Upper lobe of left lung (tissue), 6 donors: ENCODE data around the gene EXOSC1. TPM values are rescaled to one million over a fixed set of nuclear protein-coding genes. Genes with fewer than 3 reads are reported as not detected.
A peak's percentile ranks its signal among the peaks of the same experiment; 100 is the strongest.

Experiments
- ATAC-seq, 2 donors: fragments of 200-7000 bp; cut with Tn5 transposase; one replicate each; pipeline ENCODE4 v1.9.1; 2022; ENCODE audit warnings: mild to moderate bottlenecking in 2 of 2, moderate library complexity in 2 of 2; ENCODE audit not compliant: low FRiP score in 2 of 2
- DNase-seq, 2 donors: peaks; one replicate each; pipeline ENCODE4 v3.0.0-alpha.2; 2019 to 2020
- H3K27ac ChIP-seq, 4 donors: fragments of 200-600 bp; sonication (generic); one replicate each; pipeline ENCODE4 v1.5.1; 2016 to 2019
- H3K27me3 ChIP-seq, 4 donors: fragments of 200-600 bp; sonication (generic); one replicate each; pipeline ENCODE4 v1.5.1; 2017 to 2019
- H3K36me3 ChIP-seq, 4 donors: fragments of 200-600 bp; sonication (generic); one replicate each; pipeline ENCODE4 v1.5.1; 2016 to 2019
- H3K4me1 ChIP-seq, 4 donors: fragments of 200-600 bp; sonication (generic); one replicate each; pipeline ENCODE4 v1.5.1; 2018 to 2019
- H3K4me3 ChIP-seq, 4 donors: fragments of 200-600 bp; sonication (generic); one replicate each; pipeline ENCODE4 v1.5.1; 2017 to 2019; ENCODE audit warnings: mild to moderate bottlenecking in 2 of 4, moderate library complexity in 1 of 4
- H3K9me3 ChIP-seq, 4 donors: fragments of 200-600 bp; sonication (generic); one replicate each; pipeline ENCODE4 v1.5.1; 2018 to 2019
- CTCF ChIP-seq, 6 experiments: fragments of 450-650 bp in 4 of 6; fragments of 200-600 bp in 2 of 6; sonication (generic) in 2 of 6; IDR thresholded peaks; one replicate each; pipeline ENCODE4 v1.5.1; 2016 to 2019; ENCODE audit warnings: antibody characterized with exemption in 6 of 6
- EP300 ChIP-seq, 4 donors: sonication (generic); formaldehyde crosslinking; IDR thresholded peaks; one replicate each; pipeline ENCODE4 v1.5.1; 2017; ENCODE audit warnings: antibody characterized with exemption in 4 of 4, control low read depth in 2 of 4
- POLR2A ChIP-seq, 4 donors: fragments of 450-650 bp; IDR thresholded peaks; one replicate each; pipeline ENCODE4 v1.5.1; 2016 to 2017; ENCODE audit warnings: antibody characterized with exemption in 4 of 4, mild to moderate bottlenecking in 2 of 4
- POLR2AphosphoS5 ChIP-seq, 2 donors: sonication (generic); formaldehyde crosslinking; IDR thresholded peaks; one replicate each; pipeline ENCODE4 v1.5.1; 2017; ENCODE audit warnings: antibody characterized with exemption in 2 of 2
- WGBS, 2 donors: methylation state at CpG; one replicate each; pipeline ENCODE4 v1.1.5; 2017 to 2018; 5-methylcytosine and 5-hydroxymethylcytosine counted together
- total RNA-seq, 6 donors: library from RNA; depleted of rRNA in 4 of 6; stranded (reverse); fragments of >200 nt in 4 of 6; gene quantifications; one replicate each; pipeline versions ENCODE4 v1.1.0 to v1.2.1, GENCODE V29; 2016 to 2021
- donor health status: DM: no; HTN: no; CAD: no; lungs with moderate emphysema.
- donor health status: DM: no; HTN: yes; CAD: no; lungs with severe emphysema.

EXOSC1 gene
- total RNA-seq, 6 donors from 2014 or later = 19.5 to 30.4 (median 28.1) TPM

GRCh38 chr10:97459933-97460332 lies 14.1 kb upstream of the EXOSC1 start:
- 83 to 96% methylated on average over 7 of the region's 7 CpGs for WGBS, 2 donors
- H3K9me3 ChIP-seq = no peaks in the 10 kb centered on the region
- peaks cover 42 to 99% (median 80%) of the 10 kb centered on the region in 4 donors for H3K36me3 ChIP-seq
- peaks cover 0 to 21% (median 13%) of the 10 kb centered on the region in 4 donors for H3K4me1 ChIP-seq
- TF ChIP-seq POLR2AphosphoS5 (IDR thresholded peaks at IDR 0.05) (no peak), CTCF (IDR thresholded peaks at IDR 0.05) (no peak), EP300 (IDR thresholded peaks at IDR 0.05) (no peak), POLR2A (IDR thresholded peaks at IDR 0.05) (no peak)
- no peaks in the 10 kb centered on the region for H3K27me3 ChIP-seq
- no peak overlapping the region for H3K27ac ChIP-seq
- no peak overlapping the region for H3K4me3 ChIP-seq
- DNase-seq (no peak), ATAC-seq (no peak)

DNA sequence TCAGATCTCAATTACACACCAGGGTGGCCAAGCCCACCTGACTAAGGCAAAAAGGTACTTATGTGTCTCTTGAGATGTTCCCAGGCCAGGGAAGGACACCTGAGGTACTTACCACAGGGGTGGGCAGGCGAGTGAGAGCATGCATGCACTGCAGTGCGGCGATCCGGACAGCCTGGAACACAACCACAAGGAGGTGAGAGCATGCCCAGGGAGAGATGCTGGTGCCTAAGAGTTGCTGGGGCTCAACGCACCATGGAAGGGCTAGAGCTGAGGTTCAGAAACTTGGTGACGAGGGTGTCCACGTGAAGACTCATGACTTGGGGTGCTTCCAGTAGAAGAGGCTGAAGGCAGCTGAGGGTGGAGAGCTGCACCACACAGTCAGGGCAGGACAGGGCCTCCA lies 13.3 kb upstream of the EXOSC1 start:
- Histone ChIP-seq H3K36me3 (peaks cover 42 to 96% (median 77%) of the 10 kb centered on the region in 4 donors), H3K4me1 (peaks cover 0 to 21% (median 15%) of the 10 kb centered on the region in 4 donors), H3K4me3 (no peak overlapping the region), H3K9me3 (no peaks in the 10 kb centered on the region), H3K27ac (peak overlapping the region in 1 of 4 donors; percentile 14), H3K27me3 (no peaks in the 10 kb centered on the region)
- no peak for DNase-seq
- ATAC-seq = no peak
- WGBS, 2 donors = 89 to 94% methylated on average over 7 of the region's 7 CpGs
- TF ChIP-seq CTCF (IDR thresholded peaks at IDR 0.05) (no peak), POLR2A (IDR thresholded peaks at IDR 0.05) (no peak), POLR2AphosphoS5 (IDR thresholded peaks at IDR 0.05) (no peak), EP300 (IDR thresholded peaks at IDR 0.05) (no peak)

DNA sequence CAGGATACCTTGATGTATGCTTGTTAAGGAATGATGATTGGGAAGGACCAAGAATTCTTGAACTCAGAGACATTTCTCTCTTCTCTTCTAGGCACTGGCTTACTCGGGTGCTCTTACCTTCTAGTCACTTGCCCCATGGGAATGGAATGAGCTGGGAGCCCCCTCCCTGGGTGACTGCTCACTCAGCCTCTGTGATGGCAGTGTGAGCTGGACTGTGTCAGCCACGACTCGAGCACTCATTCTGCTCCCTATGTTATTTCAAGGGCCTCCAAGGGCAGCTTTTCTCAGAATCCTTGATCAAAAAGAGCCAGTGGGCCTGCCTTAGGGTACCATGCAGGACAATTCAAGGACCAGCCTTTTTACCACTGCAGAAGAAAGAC lies 10.9 kb upstream of the EXOSC1 start:
- peak in 1 of 4 donors; percentile 8 for TF ChIP-seq POLR2A (IDR thresholded peaks at IDR 0.05)
- no peak for TF ChIP-seq POLR2AphosphoS5 (IDR thresholded peaks at IDR 0.05)
- no peak for TF ChIP-seq EP300 (IDR thresholded peaks at IDR 0.05)
- H3K9me3 ChIP-seq = no peaks in the 10 kb centered on the region
- H3K27me3 ChIP-seq = no peaks in the 10 kb centered on the region
- ATAC-seq (no peak), DNase-seq (no peak)
- H3K27ac ChIP-seq = no peak overlapping the region
- no peak overlapping the region for H3K4me3 ChIP-seq
- H3K36me3 ChIP-seq = peaks cover 29 to 96% (median 74%) of the 10 kb centered on the region in 4 donors
- WGBS, 2 donors = 83 to 86% methylated on average over 3 of the region's 3 CpGs
- peaks cover 0 to 14% (median 12%) of the 10 kb centered on the region in 4 donors for H3K4me1 ChIP-seq

GRCh38 chr10:97456034-97456685 lies 10.4 kb upstream of the EXOSC1 start:
- Histone ChIP-seq H3K27me3 (no peaks in the 10 kb centered on the region), H3K27ac (peak overlapping the region in 1 of 4 donors; percentile 31), H3K4me1 (peaks cover 0 to 17% (median 14%) of the 10 kb centered on the region in 4 donors), H3K4me3 (no peak overlapping the region), H3K36me3 (peaks cover 25 to 95% (median 70%) of the 10 kb centered on the region in 4 donors), H3K9me3 (no peaks in the 10 kb centered on the region)
- ATAC-seq = no peak
- no peak for DNase-seq
- 65 to 81% methylated on average over 5 of the region's 5 CpGs for WGBS, 2 donors
- TF ChIP-seq POLR2A (IDR thresholded peaks at IDR 0.05) (no peak), EP300 (IDR thresholded peaks at IDR 0.05) (no peak), POLR2AphosphoS5 (IDR thresholded peaks at IDR 0.05) (no peak), CTCF (IDR thresholded peaks at IDR 0.05) (no peak)

DNA sequence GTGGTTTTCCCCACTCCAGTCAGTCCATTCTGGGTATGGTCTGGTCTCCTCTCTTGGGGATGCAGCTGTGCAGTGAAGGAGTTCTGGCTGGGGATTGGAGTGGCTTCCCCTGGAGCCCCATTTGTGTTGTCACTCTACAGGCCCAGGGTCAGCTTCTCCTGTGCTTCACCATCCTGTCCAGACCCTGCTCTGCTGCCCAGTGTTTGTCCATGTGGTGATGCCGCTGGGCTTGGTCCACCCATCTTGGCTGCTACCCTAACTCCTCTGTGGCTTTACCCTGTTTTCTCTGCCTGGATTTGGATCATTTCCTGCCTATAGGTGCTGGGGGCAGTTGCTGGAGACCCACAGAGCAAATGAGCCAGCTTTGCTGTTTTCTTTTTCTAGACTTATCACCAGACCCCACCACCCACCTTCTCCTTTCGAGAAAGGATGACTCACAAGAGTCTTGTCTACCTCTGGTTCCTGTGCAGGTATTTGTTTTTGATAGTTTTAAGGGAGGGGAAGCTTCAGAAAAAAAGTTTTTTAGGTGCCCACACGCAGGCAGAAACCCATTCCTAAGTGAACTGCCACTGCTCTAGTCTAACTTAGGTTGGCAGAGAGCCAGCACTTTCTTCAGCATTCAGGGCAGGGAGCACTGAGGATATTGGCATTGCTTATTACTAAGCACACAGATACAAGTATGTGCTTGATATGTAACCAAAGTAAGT lies 8.7 kb upstream of the EXOSC1 start:
- H3K27me3 ChIP-seq = no peaks in the 10 kb centered on the region

More for the DNA sequence above, 8.7 kb upstream of the EXOSC1 start:
- Histone ChIP-seq H3K36me3 (peaks cover 24 to 78% (median 54%) of the 10 kb centered on the region in 4 donors), H3K4me3 (no peak overlapping the region), H3K9me3 (no peaks in the 10 kb centered on the region), H3K4me1 (peaks cover 7 to 28% (median 21%) of the 10 kb centered on the region in 4 donors), H3K27ac (peak overlapping the region in 2 of 4 donors; percentile 22 to 31)
- TF ChIP-seq POLR2A (IDR thresholded peaks at IDR 0.05) (no peak), POLR2AphosphoS5 (IDR thresholded peaks at IDR 0.05) (no peak), EP300 (IDR thresholded peaks at IDR 0.05) (no peak), CTCF (IDR thresholded peaks at IDR 0.05) (no peak)
- ATAC-seq = no peak
- DNase-seq = peak in 1 of 2 donors; percentile 60
- WGBS, 2 donors = 72 to 74% methylated on average over 3 of the region's 3 CpGs
